NT2/D1 (cell line): ENCODE results near the gene LRRC9.
"Not testable (repeated sequence)": the region's sequence is repeated elsewhere in the genome, so short reads cannot be mapped to it uniquely, and the experiment has no call there.

Source experiments
- DNase-seq: peaks from one replicate; pipeline ENCODE4 v3.0.0-alpha.2; 2011; ENCODE audit warnings: low read depth, low spot score
- H3K27me3 ChIP-seq: 2 replicates; pipeline ENCODE4 v1.6.0; 2011; ENCODE audit warnings: mild to moderate bottlenecking; ENCODE audit not compliant: insufficient read length, insufficient read depth
- H3K36me3 ChIP-seq: 2 replicates; pipeline ENCODE4 v1.6.1; 2011; ENCODE audit warnings: mild to moderate bottlenecking, low read length, mixed read lengths; ENCODE audit not compliant: insufficient read depth, insufficient read length
- H3K4me1 ChIP-seq: 2 replicates; pipeline ENCODE4 v1.5.1; 2011; ENCODE audit not compliant: insufficient read depth, insufficient read length
- H3K4me3 ChIP-seq: 2 replicates; pipeline ENCODE4 v1.5.1; 2011; ENCODE audit warnings: low read depth; ENCODE audit not compliant: insufficient read length
- H3K9ac ChIP-seq: 2 replicates; pipeline ENCODE4 v1.6.0; 2011; ENCODE audit warnings: low read depth; ENCODE audit not compliant: insufficient read length
- H3K9me3 ChIP-seq: 2 replicates; pipeline ENCODE4 v1.5.1; 2011; ENCODE audit warnings: mild to moderate bottlenecking, low read length; ENCODE audit not compliant: insufficient read depth
- SUZ12 ChIP-seq: IDR thresholded peaks from 2 replicates; pipeline ENCODE4 v1.6.1; 2011; ENCODE audit not compliant: insufficient read length, insufficient read depth; ENCODE audit errors: extremely low read depth
- YY1 ChIP-seq: IDR thresholded peaks from 2 replicates; pipeline ENCODE4 v1.6.1; 2011; ENCODE audit not compliant: insufficient read length, insufficient read depth
- ZNF274 ChIP-seq: IDR thresholded peaks from 2 replicates; pipeline ENCODE4 v1.6.1; 2011; ENCODE audit warnings: mild to moderate bottlenecking, low read depth, low read length

Gene LRRC9

GRCh38 chr14:59925797-59926196 is 5.9 kb downstream of the LRRC9 start:
- H3K9me3 ChIP-seq = no peaks in the 10 kb centered on the region
- no peaks in the 10 kb centered on the region for H3K4me1 ChIP-seq
- H3K9ac ChIP-seq = no peak overlapping the region
- no peak for DNase-seq
- H3K36me3 ChIP-seq = no peaks in the 10 kb centered on the region
- no peak for TF ChIP-seq ZNF274
- no peaks in the 10 kb centered on the region for H3K27me3 ChIP-seq
- no peak overlapping the region for H3K4me3 ChIP-seq

GRCh38 chr14:59926534-59926933 is 6.6 kb downstream of the LRRC9 start:
- no peaks in the 10 kb centered on the region for H3K9me3 ChIP-seq
- no peaks in the 10 kb centered on the region for H3K27me3 ChIP-seq
- H3K9ac ChIP-seq = no peak overlapping the region
- TF ChIP-seq YY1 = no peak
- TF ChIP-seq ZNF274 = no peak
- TF ChIP-seq SUZ12 = no peak
- H3K36me3 ChIP-seq = no peaks in the 10 kb centered on the region
- no peaks in the 10 kb centered on the region for H3K4me1 ChIP-seq
- no peak overlapping the region for H3K4me3 ChIP-seq
- DNase-seq = no peak

- Histone ChIP-seq H3K27me3 (no peaks in the 10 kb centered on the region), H3K4me3 (no peak overlapping the region), H3K4me1 (no peaks in the 10 kb centered on the region), H3K36me3 (no peaks in the 10 kb centered on the region), H3K9ac (no peak overlapping the region), H3K9me3 (no peaks in the 10 kb centered on the region)
- TF ChIP-seq ZNF274 = no peak
- TF ChIP-seq SUZ12 = no peak
- no peak for TF ChIP-seq YY1
- no peak for DNase-seq
Measured at GRCh38 chr14:59931237-59931636, 11.3 kb downstream of the LRRC9 start.

GRCh38 chr14:59936145-59936544 is 16.2 kb downstream of the LRRC9 start:
- no peak for DNase-seq
- H3K4me3 ChIP-seq = no peak overlapping the region
- H3K4me1 ChIP-seq = no peaks in the 10 kb centered on the region
- no peaks in the 10 kb centered on the region for H3K36me3 ChIP-seq
- TF ChIP-seq SUZ12 (no peak), ZNF274 (no peak), YY1 (no peak)
- H3K27me3 ChIP-seq = no peaks in the 10 kb centered on the region
- no peak overlapping the region for H3K9ac ChIP-seq
- H3K9me3 ChIP-seq = no peaks in the 10 kb centered on the region

GRCh38 chr14:59939828-59940227 is 19.9 kb downstream of the LRRC9 start:
- Histone ChIP-seq H3K9ac (no peak overlapping the region), H3K4me3 (no peak overlapping the region), H3K4me1 (no peaks in the 10 kb centered on the region), H3K36me3 (no peaks in the 10 kb centered on the region), H3K27me3 (no peaks in the 10 kb centered on the region), H3K9me3 (no peaks in the 10 kb centered on the region)
- no peak for DNase-seq
- TF ChIP-seq ZNF274 = no peak
- no peak for TF ChIP-seq YY1
- no peak for TF ChIP-seq SUZ12

- not testable (repeated sequence) for H3K36me3 ChIP-seq, H3K4me3 ChIP-seq, H3K9me3 ChIP-seq, H3K4me1 ChIP-seq, H3K27me3 ChIP-seq, H3K9ac ChIP-seq, DNase-seq
Measured at GRCh38 chr14:59942296-59942862, 22.4 kb downstream of the LRRC9 start.

GRCh38 chr14:59944909-59945308 is 25.0 kb downstream of the LRRC9 start:
- Histone ChIP-seq H3K4me1 (no peaks in the 10 kb centered on the region), H3K27me3 (no peaks in the 10 kb centered on the region), H3K9ac (no peak overlapping the region), H3K36me3 (no peaks in the 10 kb centered on the region), H3K4me3 (no peak overlapping the region), H3K9me3 (no peaks in the 10 kb centered on the region)
- no peak for TF ChIP-seq YY1
- TF ChIP-seq SUZ12 = no peak
- TF ChIP-seq ZNF274 = no peak
- DNase-seq = no peak

- not testable (repeated sequence) for H3K4me3 ChIP-seq, H3K27me3 ChIP-seq, H3K9ac ChIP-seq, DNase-seq, H3K9me3 ChIP-seq, H3K36me3 ChIP-seq, H3K4me1 ChIP-seq
Measured at GRCh38 chr14:59952141-59952540, 32.2 kb downstream of the LRRC9 start.

- H3K4me1 ChIP-seq, H3K27me3 ChIP-seq, DNase-seq, H3K36me3 ChIP-seq, H3K4me3 ChIP-seq, H3K9ac ChIP-seq, H3K9me3 ChIP-seq: not testable (repeated sequence)
Measured at GRCh38 chr14:59957890-59958289, 37.9 kb downstream of the LRRC9 start.
